Neural cell (in vitro differentiated cells): ENCODE results near the gene BRD7. TPM values are rescaled to one million over a fixed set of nuclear protein-coding genes. Genes with fewer than 3 reads are reported as not detected.

ENCODE experiments used
- H2AFZ ChIP-seq: fragments of 200-600, 300-800 bp; sonication (generic), shearing (Covaris generic); 2 replicates; pipeline ENCODE4 v1.6.0; 2014; ENCODE audit warnings: low read depth, mild to moderate bottlenecking, antibody characterized with exemption, low read length, moderate library complexity
- H3F3A ChIP-seq: fragments of 200-600 bp; shearing (Covaris generic); 2 replicates; pipeline ENCODE4 v1.6.1; 2016; ENCODE audit warnings: mild to moderate bottlenecking, moderate library complexity, mixed read lengths, antibody characterized with exemption, low read length; ENCODE audit not compliant: insufficient read depth, poor library complexity, severe bottlenecking
- H3K27ac ChIP-seq: fragments of 200-600, 300-800 bp; sonication (generic), shearing (Covaris generic); 2 replicates; pipeline ENCODE4 v1.5.1; 2014; ENCODE audit warnings: mild to moderate bottlenecking, low read length, moderate library complexity
- H3K27me3 ChIP-seq: fragments of 300-800, 200-600 bp; sonication (generic), shearing (Covaris generic); 2 replicates; pipeline ENCODE4 v1.6.0; 2014; ENCODE audit warnings: mild to moderate bottlenecking, low read depth, low read length, moderate library complexity; ENCODE audit not compliant: insufficient read depth
- H3K36me3 ChIP-seq: fragments of 300-800, 200-600 bp; sonication (generic), shearing (Covaris generic); 2 replicates; pipeline ENCODE4 v1.5.1; 2014; ENCODE audit warnings: mild to moderate bottlenecking, antibody characterized with exemption, low read length, moderate library complexity; ENCODE audit not compliant: insufficient read depth
- H3K4me2 ChIP-seq: fragments of 300-800, 200-600 bp; sonication (generic), shearing (Covaris generic); 2 replicates; pipeline ENCODE4 v1.6.0; 2014; ENCODE audit warnings: mild to moderate bottlenecking, low read length
- H3K4me3 ChIP-seq: fragments of 300-800, 200-600 bp; sonication (generic), shearing (Covaris generic); 2 replicates; pipeline ENCODE4 v1.5.1; 2014; ENCODE audit warnings: mild to moderate bottlenecking, low read length, moderate library complexity
- H3K79me2 ChIP-seq: fragments of 200-600 bp; shearing (Covaris generic); replicated peaks from 2 replicates; pipeline ENCODE4 v1.6.0; 2014; ENCODE audit warnings: mild to moderate bottlenecking, low read length, moderate library complexity; ENCODE audit not compliant: insufficient read depth
- H3K9ac ChIP-seq: fragments of 300-800, 200-600 bp; sonication (generic), shearing (Covaris generic); 2 replicates; pipeline ENCODE4 v1.6.1; 2016; ENCODE audit warnings: mild to moderate bottlenecking, low read length, mixed read lengths
- H3K9me2 ChIP-seq: fragments of 200-600 bp; shearing (Covaris generic); 2 replicates; pipeline ENCODE4 v1.6.1; 2016; ENCODE audit warnings: mild to moderate bottlenecking, low read length, mixed read lengths; ENCODE audit not compliant: insufficient read depth
- H3K9me3 ChIP-seq: fragments of 200-600, 300-800 bp; sonication (generic), shearing (Covaris generic); 2 replicates; pipeline ENCODE4 v1.6.1; 2016; ENCODE audit warnings: mild to moderate bottlenecking, mixed run types, low read length, moderate library complexity, mixed read lengths
- H4K20me1 ChIP-seq: fragments of 200-600 bp; shearing (Covaris generic); 2 replicates; pipeline ENCODE4 v1.6.1; 2016; ENCODE audit warnings: mild to moderate bottlenecking, mixed run types; ENCODE audit not compliant: insufficient read depth
- EP300 ChIP-seq: fragments of 450-650 bp; conservative IDR thresholded peaks from 2 replicates; pipeline ENCODE4 v1.6.1; 2014; ENCODE audit warnings: antibody characterized with exemption, mild to moderate bottlenecking, moderate library complexity; ENCODE audit not compliant: poor library complexity, severe bottlenecking
- EZH2 ChIP-seq: fragments of 200-600, 300-800 bp; shearing (Covaris generic), sonication (generic); IDR thresholded peaks from 2 replicates; pipeline ENCODE4 v1.6.1; 2014; ENCODE audit warnings: antibody characterized with exemption, low read length, borderline replicate concordance, mild to moderate bottlenecking; ENCODE audit not compliant: insufficient read depth, poor library complexity, severe bottlenecking
- MXI1 ChIP-seq: fragments of 450-650 bp; conservative IDR thresholded peaks from 2 replicates; pipeline ENCODE4 v1.6.1; 2014; ENCODE audit warnings: antibody characterized with exemption, mild to moderate bottlenecking; ENCODE audit not compliant: poor library complexity, severe bottlenecking
- POLR2AphosphoS5 ChIP-seq: IDR thresholded peaks from 2 replicates; pipeline ENCODE4 v1.6.1; 2012
- RAD21 ChIP-seq: fragments of 450-650 bp; conservative IDR thresholded peaks from 2 replicates; pipeline ENCODE4 v1.6.1; 2014; ENCODE audit warnings: antibody characterized with exemption, mild to moderate bottlenecking, moderate library complexity
- SMC3 ChIP-seq: fragments of 450-650 bp; conservative IDR thresholded peaks from 2 replicates; pipeline ENCODE4 v1.6.1; 2014; ENCODE audit warnings: antibody characterized with exemption, mild to moderate bottlenecking, moderate library complexity; ENCODE audit not compliant: poor library complexity
- TAF1 ChIP-seq: IDR thresholded peaks from 2 replicates; pipeline ENCODE4 v1.6.1; 2012; ENCODE audit warnings: low read depth
- polyA plus RNA-seq: library from polyadenylated mRNA; depleted of rRNA; stranded (reverse); fragments of >200 nt; gene quantifications from 2 replicates; pipeline ENCODE4 v1.2.3, GENCODE V29; 2014
- TF ChIP-seq, protein P1 (sequence below): IDR thresholded peaks from 2 replicates; pipeline ENCODE4 v1.6.1; 2012; ENCODE audit warnings: borderline replicate concordance
- TF ChIP-seq, protein P2 (sequence below): fragments of 450-650 bp; IDR thresholded peaks from 2 replicates; pipeline ENCODE4 v1.5.1; 2014; ENCODE audit warnings: antibody characterized with exemption, mild to moderate bottlenecking, moderate library complexity; ENCODE audit not compliant: poor library complexity, severe bottlenecking

BRD7 gene
- polyA plus RNA-seq, 1 donor from 2014 or later: 57.2 TPM

DNA sequence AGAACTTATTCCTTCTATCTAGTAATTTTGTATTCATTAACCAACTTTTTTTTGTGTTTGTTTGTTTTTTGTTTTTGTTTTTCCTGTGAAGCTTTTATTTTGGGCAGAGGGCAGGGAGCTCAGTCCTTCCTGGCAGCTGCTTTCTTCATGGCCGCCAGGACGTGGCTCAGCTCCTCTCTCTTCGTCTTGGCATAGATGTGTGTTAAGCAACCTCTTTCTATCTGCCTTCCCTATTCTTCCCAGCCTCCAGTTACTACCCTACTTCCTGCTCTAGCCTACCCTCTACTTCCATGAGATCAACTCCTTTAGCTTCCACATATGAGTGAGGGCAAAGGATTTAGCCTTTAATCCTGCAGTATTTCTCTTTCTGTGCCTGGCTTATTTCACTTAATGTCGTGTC lies 8.2 kb upstream of the BRD7 start:
- Histone ChIP-seq H4K20me1 (no peaks in the 10 kb centered on the region), H2AFZ (no peak overlapping the region), H3F3A (no peaks in the 10 kb centered on the region), H3K36me3 (no peaks in the 10 kb centered on the region), H3K9ac (no peak overlapping the region), H3K9me3 (no peaks in the 10 kb centered on the region), H3K9me2 (no peaks in the 10 kb centered on the region), H3K4me3 (no peak overlapping the region), H3K27ac (no peak overlapping the region), H3K79me2 (no peaks in the 10 kb centered on the region), H3K27me3 (no peaks in the 10 kb centered on the region), H3K4me2 (no peak overlapping the region)
- TF ChIP-seq SMC3: no peak
- TF ChIP-seq, protein P1, sequence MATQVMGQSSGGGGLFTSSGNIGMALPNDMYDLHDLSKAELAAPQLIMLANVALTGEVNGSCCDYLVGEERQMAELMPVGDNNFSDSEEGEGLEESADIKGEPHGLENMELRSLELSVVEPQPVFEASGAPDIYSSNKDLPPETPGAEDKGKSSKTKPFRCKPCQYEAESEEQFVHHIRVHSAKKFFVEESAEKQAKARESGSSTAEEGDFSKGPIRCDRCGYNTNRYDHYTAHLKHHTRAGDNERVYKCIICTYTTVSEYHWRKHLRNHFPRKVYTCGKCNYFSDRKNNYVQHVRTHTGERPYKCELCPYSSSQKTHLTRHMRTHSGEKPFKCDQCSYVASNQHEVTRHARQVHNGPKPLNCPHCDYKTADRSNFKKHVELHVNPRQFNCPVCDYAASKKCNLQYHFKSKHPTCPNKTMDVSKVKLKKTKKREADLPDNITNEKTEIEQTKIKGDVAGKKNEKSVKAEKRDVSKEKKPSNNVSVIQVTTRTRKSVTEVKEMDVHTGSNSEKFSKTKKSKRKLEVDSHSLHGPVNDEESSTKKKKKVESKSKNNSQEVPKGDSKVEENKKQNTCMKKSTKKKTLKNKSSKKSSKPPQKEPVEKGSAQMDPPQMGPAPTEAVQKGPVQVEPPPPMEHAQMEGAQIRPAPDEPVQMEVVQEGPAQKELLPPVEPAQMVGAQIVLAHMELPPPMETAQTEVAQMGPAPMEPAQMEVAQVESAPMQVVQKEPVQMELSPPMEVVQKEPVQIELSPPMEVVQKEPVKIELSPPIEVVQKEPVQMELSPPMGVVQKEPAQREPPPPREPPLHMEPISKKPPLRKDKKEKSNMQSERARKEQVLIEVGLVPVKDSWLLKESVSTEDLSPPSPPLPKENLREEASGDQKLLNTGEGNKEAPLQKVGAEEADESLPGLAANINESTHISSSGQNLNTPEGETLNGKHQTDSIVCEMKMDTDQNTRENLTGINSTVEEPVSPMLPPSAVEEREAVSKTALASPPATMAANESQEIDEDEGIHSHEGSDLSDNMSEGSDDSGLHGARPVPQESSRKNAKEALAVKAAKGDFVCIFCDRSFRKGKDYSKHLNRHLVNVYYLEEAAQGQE: no peak
- no peak for TF ChIP-seq RAD21
- no peak for TF ChIP-seq TAF1
- TF ChIP-seq EP300: no peak
- no peak for TF ChIP-seq EZH2
- TF ChIP-seq MXI1: no peak
- no peak for TF ChIP-seq POLR2AphosphoS5

DNA sequence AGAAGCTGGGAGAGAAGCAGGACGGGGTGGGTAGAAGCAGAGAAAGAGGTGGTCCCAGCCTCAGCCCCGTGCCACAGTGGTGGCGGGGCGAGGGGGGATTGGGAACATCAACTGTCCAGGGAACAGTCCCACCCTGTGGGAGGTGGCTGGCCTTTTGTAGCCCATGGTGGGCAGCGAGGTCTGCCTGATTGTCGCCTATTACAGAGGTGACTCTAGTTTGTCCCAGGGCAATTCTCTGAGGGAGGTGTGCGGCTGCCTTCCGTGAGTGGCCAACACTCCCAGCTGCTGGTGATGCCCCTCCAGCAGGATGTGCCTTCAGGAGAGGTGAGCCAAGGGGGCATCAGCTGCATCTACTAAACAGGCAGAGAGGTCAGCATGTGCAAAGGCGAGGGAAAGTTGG lies 5.0 kb upstream of the BRD7 start:
- no peaks in the 10 kb centered on the region for H3F3A ChIP-seq
- no peaks in the 10 kb centered on the region for H3K79me2 ChIP-seq
- no peaks in the 10 kb centered on the region for H3K36me3 ChIP-seq
- no peaks in the 10 kb centered on the region for H4K20me1 ChIP-seq
- H3K27me3 ChIP-seq: no peaks in the 10 kb centered on the region
- no peaks in the 10 kb centered on the region for H3K9me3 ChIP-seq
- no peak overlapping the region for H3K4me2 ChIP-seq
- H3K9ac ChIP-seq: no peak overlapping the region
- H3K27ac ChIP-seq: no peak overlapping the region
- no peak overlapping the region for H3K4me3 ChIP-seq
- H3K9me2 ChIP-seq: no peaks in the 10 kb centered on the region
- TF ChIP-seq, protein P2, sequence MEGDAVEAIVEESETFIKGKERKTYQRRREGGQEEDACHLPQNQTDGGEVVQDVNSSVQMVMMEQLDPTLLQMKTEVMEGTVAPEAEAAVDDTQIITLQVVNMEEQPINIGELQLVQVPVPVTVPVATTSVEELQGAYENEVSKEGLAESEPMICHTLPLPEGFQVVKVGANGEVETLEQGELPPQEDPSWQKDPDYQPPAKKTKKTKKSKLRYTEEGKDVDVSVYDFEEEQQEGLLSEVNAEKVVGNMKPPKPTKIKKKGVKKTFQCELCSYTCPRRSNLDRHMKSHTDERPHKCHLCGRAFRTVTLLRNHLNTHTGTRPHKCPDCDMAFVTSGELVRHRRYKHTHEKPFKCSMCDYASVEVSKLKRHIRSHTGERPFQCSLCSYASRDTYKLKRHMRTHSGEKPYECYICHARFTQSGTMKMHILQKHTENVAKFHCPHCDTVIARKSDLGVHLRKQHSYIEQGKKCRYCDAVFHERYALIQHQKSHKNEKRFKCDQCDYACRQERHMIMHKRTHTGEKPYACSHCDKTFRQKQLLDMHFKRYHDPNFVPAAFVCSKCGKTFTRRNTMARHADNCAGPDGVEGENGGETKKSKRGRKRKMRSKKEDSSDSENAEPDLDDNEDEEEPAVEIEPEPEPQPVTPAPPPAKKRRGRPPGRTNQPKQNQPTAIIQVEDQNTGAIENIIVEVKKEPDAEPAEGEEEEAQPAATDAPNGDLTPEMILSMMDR: no peak
- TF ChIP-seq SMC3 (no peak), TAF1 (no peak), MXI1 (no peak), RAD21 (no peak), EP300 (no peak), EZH2 (no peak), POLR2AphosphoS5 (no peak)
- TF ChIP-seq, protein P1: no peak
- no peak overlapping the region for H2AFZ ChIP-seq
